GM23338 (cell line): ENCODE measurements around the gene EPHA8. TPM values are rescaled to one million over a fixed set of nuclear protein-coding genes. Genes with fewer than 3 reads are reported as not detected.

Experiments
- ATAC-seq: fragments of 200-7000 bp; cut with Tn5 transposase; 3 replicates; pipeline ENCODE4 v1.9.1; 2020
- DNase-seq: peaks from one replicate; pipeline ENCODE4 v3.0.0-alpha.2; 2015; ENCODE audit warnings: low spot score
- H2AFZ ChIP-seq: fragments of 200-600 bp; sonication (generic); 2 replicates; pipeline ENCODE4 v1.8.0; 2016; ENCODE audit warnings: antibody characterized with exemption, mild to moderate bottlenecking, moderate library complexity
- H3F3A ChIP-seq: fragments of 200-600 bp; sonication (generic); replicated peaks from 2 replicates; pipeline ENCODE4 v1.8.0; 2017; ENCODE audit warnings: antibody characterized with exemption, mixed run types, low read depth
- H3K27ac ChIP-seq: fragments of 200-600 bp; sonication (generic); 2 replicates; pipeline ENCODE4 v1.6.1; 2016; ENCODE audit warnings: low read depth
- H3K27me3 ChIP-seq: fragments of 200-600 bp; sonication (generic); 2 replicates; pipeline ENCODE4 v1.8.0; 2016; ENCODE audit warnings: mild to moderate bottlenecking, mixed run types, moderate library complexity; ENCODE audit not compliant: insufficient read depth
- H3K36me3 ChIP-seq: fragments of 200-600 bp; sonication (generic); 2 replicates; pipeline ENCODE4 v1.8.0; 2016; ENCODE audit warnings: mild to moderate bottlenecking; ENCODE audit not compliant: insufficient read depth
- H3K4me1 ChIP-seq: fragments of 200-600 bp; sonication (generic); 2 replicates; pipeline ENCODE4 v1.8.0; 2016; ENCODE audit warnings: mild to moderate bottlenecking, moderate library complexity; ENCODE audit not compliant: insufficient read depth
- H3K4me2 ChIP-seq: fragments of 200-600 bp; sonication (generic); 2 replicates; pipeline ENCODE4 v1.7.1; 2017; ENCODE audit warnings: mixed run types
- H3K4me3 ChIP-seq: fragments of 200-600 bp; sonication (generic); 2 replicates; pipeline ENCODE4 v1.6.1; 2016; ENCODE audit warnings: mixed run types
- H3K79me2 ChIP-seq: fragments of 200-600 bp; sonication (generic); replicated peaks from 2 replicates; pipeline ENCODE4 v1.8.0; 2017; ENCODE audit warnings: mild to moderate bottlenecking; ENCODE audit not compliant: insufficient read depth
- H3K9me2 ChIP-seq: fragments of 200-600 bp; sonication (generic); 2 replicates; pipeline ENCODE4 v1.8.0; 2017; ENCODE audit not compliant: insufficient read depth
- H4K20me1 ChIP-seq: fragments of 200-600 bp; sonication (generic); replicated peaks from 2 replicates; pipeline ENCODE4 v1.8.0; 2017; ENCODE audit warnings: mild to moderate bottlenecking; ENCODE audit not compliant: insufficient read depth
- H3K27ac Mint-ChIP-seq: 2 replicates; pipeline ENCODE4 v1.8.0; 2020; ENCODE audit warnings: inconsistent platforms, mild to moderate bottlenecking, moderate library complexity, mixed read lengths
- H3K27me3 Mint-ChIP-seq: 3 replicates; pipeline ENCODE4 v1.8.0; 2022; ENCODE audit warnings: low read depth, mild to moderate bottlenecking, moderate library complexity, mixed read lengths, inconsistent platforms; ENCODE audit not compliant: insufficient read depth, poor library complexity
- H3K36me3 Mint-ChIP-seq: 3 replicates; pipeline ENCODE4 v1.8.0; 2021; ENCODE audit warnings: low read depth, mild to moderate bottlenecking, inconsistent platforms, moderate library complexity, mixed read lengths
- H3K4me1 Mint-ChIP-seq: 3 replicates; pipeline ENCODE4 v1.8.0; 2020; ENCODE audit warnings: mild to moderate bottlenecking, inconsistent platforms, mixed read lengths
- H3K4me3 Mint-ChIP-seq: 3 replicates; pipeline ENCODE4 v1.8.0; 2021; ENCODE audit warnings: moderate library complexity, mild to moderate bottlenecking, inconsistent platforms, mixed read lengths
- H3K9me3 Mint-ChIP-seq: 3 replicates; pipeline ENCODE4 v1.8.0; 2020; ENCODE audit warnings: moderate library complexity, mild to moderate bottlenecking, inconsistent platforms, mixed read lengths
- CREB1 ChIP-seq: fragments of 250-450 bp; sonication (Bioruptor Pico); IDR thresholded peaks from 2 replicates; pipeline ENCODE4 v1.5.0; 2020; ENCODE audit warnings: low read depth, mild to moderate bottlenecking, moderate library complexity
- EZH2 ChIP-seq: fragments of 200-600 bp; sonication (generic); IDR thresholded peaks from one replicate; pipeline ENCODE4 v1.8.0; 2017; ENCODE audit warnings: antibody characterized with exemption, mild to moderate bottlenecking, low read depth; ENCODE audit not compliant: unreplicated experiment
- EZH2phosphoT487 ChIP-seq: fragments of 200-600 bp; sonication (generic); IDR thresholded peaks from one replicate; pipeline ENCODE4 v1.8.1; 2018; ENCODE audit warnings: antibody characterized with exemption; ENCODE audit not compliant: unreplicated experiment
- NANOG ChIP-seq: IDR thresholded peaks from 2 replicates; pipeline ENCODE4 v1.6.1; 2016; ENCODE audit warnings: antibody characterized with exemption, borderline replicate concordance
- POLR2AphosphoS5 ChIP-seq: IDR thresholded peaks from 2 replicates; pipeline ENCODE4 v1.6.1; 2016; ENCODE audit warnings: antibody characterized with exemption, low read depth
- STAT1 ChIP-seq: IDR thresholded peaks from one replicate; pipeline ENCODE4 v1.6.1; 2016; ENCODE audit warnings: antibody characterized with exemption; ENCODE audit not compliant: unreplicated experiment
- polyA plus RNA-seq: library from polyadenylated mRNA; unstranded; fragments of >200 nt; fragmentation: Nextera tagmentation; extraction: Ambion mirVana; gene quantifications from 2 replicates; pipeline ENCODE4 v1.2.1, GENCODE V29; 2016
- total RNA-seq: library from RNA; depleted of rRNA; stranded (reverse); fragments of >200 nt; shearing (Covaris generic); gene quantifications from 2 replicates; pipeline ENCODE4 v1.2.3, GENCODE V29; 2014
- TF ChIP-seq, protein P1 (sequence below): fragments of 250-450 bp; sonication (Bioruptor Pico); IDR thresholded peaks from 2 replicates; pipeline ENCODE4 v1.5.0; 2020; ENCODE audit warnings: mild to moderate bottlenecking, moderate library complexity
- TF ChIP-seq, protein P2 (sequence below), 2 experiments: fragments of 200-600 bp in 1 of 2; sonication (generic) in 1 of 2; conservative IDR thresholded peaks; 2 replicates each; pipeline versions ENCODE4 v1.5.1 to v1.6.1; 2016 to 2017; ENCODE audit warnings: antibody characterized with exemption in 2 of 2, low read depth in 2 of 2, mild to moderate bottlenecking in 2 of 2, moderate library complexity in 1 of 2
- TF ChIP-seq, protein P3 (sequence below): IDR thresholded peaks from one replicate; pipeline ENCODE4 v1.6.1; 2018; ENCODE audit warnings: antibody characterized with exemption; ENCODE audit not compliant: unreplicated experiment

Gene EPHA8
- total and polyA plus RNA-seq, 2 experiments from 2014 or later: 2.3 to 5.0 TPM

DNA sequence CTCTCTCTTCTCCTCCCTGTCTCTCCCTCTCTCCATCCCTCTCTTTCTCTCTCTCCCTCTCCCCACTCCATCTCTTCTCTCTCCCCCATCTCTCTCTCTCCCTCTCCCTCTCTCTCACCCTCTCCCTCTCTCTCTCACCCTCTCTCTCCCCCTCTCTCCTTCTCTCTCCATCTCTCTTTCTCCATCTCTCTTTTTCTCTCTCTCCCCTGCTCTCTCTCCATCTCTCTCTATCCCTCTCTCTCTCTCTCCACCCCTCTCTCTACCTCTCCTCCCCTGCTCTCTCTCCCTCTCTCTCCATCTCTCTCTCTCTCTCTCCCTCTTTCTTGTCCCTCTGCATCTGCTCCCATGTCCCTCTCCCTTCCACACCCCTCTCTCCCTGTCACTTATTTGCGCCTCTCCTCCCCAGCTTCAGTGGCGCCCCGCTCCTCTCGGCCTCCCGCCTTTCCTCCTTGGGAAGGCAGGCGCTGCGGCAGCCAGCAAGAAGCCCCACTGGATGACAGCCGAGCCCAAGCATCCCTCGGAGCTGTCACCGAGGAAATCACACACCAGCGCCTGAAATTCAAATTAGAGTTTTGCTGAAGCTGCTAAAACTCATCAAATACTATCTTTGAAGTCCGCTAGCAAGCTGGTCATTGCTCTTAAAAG, 15.3 kb upstream of the EPHA8 start:
- TF ChIP-seq STAT1 (no peak), POLR2AphosphoS5 (no peak), CREB1 (CRISPR knock-in tag) (no peak), EZH2 (no peak), EZH2phosphoT487 (no peak), NANOG (no peak)
- Histone ChIP-seq H3K36me3 (no peaks in the 10 kb centered on the region), H3K4me1 (no peaks in the 10 kb centered on the region; the same call in 1 of the 2 replicates), H3K4me2 (no peak overlapping the region), H3K9me2 (no peaks in the 10 kb centered on the region), H4K20me1 (no peaks in the 10 kb centered on the region), H3K27ac (no peak overlapping the region), H2AFZ (no peak overlapping the region), H3K79me2 (no peaks in the 10 kb centered on the region), H3K27me3 (no peaks in the 10 kb centered on the region), H3F3A (no peaks in the 10 kb centered on the region), H3K4me3 (no peak overlapping the region)
- peaks cover 21% of the 10 kb centered on the region for H3K27me3 Mint-ChIP-seq
- peaks cover 5% of the 10 kb centered on the region; the same call in 2 of the 3 replicates for H3K4me1 Mint-ChIP-seq
- ATAC-seq (no peak; the same call in 2 of the 3 replicates), DNase-seq (no peak)
- no peak overlapping the region for H3K4me3 Mint-ChIP-seq
- H3K27ac Mint-ChIP-seq: no peak overlapping the region
- H3K9me3 Mint-ChIP-seq: no peaks in the 10 kb centered on the region; the same call in 2 of the 3 replicates
- no peaks in the 10 kb centered on the region for H3K36me3 Mint-ChIP-seq

DNA sequence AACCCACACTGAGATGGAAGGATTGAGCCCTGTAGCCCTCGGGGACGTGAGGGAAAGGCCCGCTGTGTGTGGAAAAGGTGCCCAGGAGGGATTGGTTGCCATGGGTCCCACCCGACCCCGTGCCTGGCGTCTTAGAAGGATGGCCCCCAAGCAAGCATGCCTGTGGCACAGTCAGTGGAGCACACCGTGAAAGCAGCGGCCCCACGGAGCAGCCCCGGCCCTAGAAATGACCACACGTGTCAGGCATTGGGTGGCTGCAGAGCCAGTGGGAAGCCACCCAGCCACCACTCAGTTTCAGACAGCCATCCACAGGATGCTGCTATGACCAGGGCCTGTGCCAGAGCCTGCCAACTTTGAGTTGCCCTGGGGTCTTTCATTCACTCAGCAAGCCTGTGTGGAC, 13.3 kb upstream of the EPHA8 start:
- Histone ChIP-seq H3K27ac (no peak overlapping the region), H3F3A (no peaks in the 10 kb centered on the region), H3K9me2 (no peaks in the 10 kb centered on the region), H3K4me1 (peaks cover 12% of the 10 kb centered on the region), H3K4me2 (no peak overlapping the region), H3K79me2 (no peaks in the 10 kb centered on the region), H3K4me3 (no peak overlapping the region), H3K36me3 (no peaks in the 10 kb centered on the region), H2AFZ (no peak overlapping the region), H3K27me3 (no peaks in the 10 kb centered on the region), H4K20me1 (no peaks in the 10 kb centered on the region)
- peaks cover 27% of the 10 kb centered on the region for H3K27me3 Mint-ChIP-seq
- peaks cover 18% of the 10 kb centered on the region for H3K4me1 Mint-ChIP-seq
- no peak overlapping the region for H3K27ac Mint-ChIP-seq
- H3K9me3 Mint-ChIP-seq: no peaks in the 10 kb centered on the region; the same call in 2 of the 3 replicates
- no peak overlapping the region for H3K4me3 Mint-ChIP-seq
- ATAC-seq (no peak), DNase-seq (no peak)
- TF ChIP-seq STAT1 (no peak), CREB1 (CRISPR knock-in tag) (no peak), POLR2AphosphoS5 (no peak)
- TF ChIP-seq, protein P1, sequence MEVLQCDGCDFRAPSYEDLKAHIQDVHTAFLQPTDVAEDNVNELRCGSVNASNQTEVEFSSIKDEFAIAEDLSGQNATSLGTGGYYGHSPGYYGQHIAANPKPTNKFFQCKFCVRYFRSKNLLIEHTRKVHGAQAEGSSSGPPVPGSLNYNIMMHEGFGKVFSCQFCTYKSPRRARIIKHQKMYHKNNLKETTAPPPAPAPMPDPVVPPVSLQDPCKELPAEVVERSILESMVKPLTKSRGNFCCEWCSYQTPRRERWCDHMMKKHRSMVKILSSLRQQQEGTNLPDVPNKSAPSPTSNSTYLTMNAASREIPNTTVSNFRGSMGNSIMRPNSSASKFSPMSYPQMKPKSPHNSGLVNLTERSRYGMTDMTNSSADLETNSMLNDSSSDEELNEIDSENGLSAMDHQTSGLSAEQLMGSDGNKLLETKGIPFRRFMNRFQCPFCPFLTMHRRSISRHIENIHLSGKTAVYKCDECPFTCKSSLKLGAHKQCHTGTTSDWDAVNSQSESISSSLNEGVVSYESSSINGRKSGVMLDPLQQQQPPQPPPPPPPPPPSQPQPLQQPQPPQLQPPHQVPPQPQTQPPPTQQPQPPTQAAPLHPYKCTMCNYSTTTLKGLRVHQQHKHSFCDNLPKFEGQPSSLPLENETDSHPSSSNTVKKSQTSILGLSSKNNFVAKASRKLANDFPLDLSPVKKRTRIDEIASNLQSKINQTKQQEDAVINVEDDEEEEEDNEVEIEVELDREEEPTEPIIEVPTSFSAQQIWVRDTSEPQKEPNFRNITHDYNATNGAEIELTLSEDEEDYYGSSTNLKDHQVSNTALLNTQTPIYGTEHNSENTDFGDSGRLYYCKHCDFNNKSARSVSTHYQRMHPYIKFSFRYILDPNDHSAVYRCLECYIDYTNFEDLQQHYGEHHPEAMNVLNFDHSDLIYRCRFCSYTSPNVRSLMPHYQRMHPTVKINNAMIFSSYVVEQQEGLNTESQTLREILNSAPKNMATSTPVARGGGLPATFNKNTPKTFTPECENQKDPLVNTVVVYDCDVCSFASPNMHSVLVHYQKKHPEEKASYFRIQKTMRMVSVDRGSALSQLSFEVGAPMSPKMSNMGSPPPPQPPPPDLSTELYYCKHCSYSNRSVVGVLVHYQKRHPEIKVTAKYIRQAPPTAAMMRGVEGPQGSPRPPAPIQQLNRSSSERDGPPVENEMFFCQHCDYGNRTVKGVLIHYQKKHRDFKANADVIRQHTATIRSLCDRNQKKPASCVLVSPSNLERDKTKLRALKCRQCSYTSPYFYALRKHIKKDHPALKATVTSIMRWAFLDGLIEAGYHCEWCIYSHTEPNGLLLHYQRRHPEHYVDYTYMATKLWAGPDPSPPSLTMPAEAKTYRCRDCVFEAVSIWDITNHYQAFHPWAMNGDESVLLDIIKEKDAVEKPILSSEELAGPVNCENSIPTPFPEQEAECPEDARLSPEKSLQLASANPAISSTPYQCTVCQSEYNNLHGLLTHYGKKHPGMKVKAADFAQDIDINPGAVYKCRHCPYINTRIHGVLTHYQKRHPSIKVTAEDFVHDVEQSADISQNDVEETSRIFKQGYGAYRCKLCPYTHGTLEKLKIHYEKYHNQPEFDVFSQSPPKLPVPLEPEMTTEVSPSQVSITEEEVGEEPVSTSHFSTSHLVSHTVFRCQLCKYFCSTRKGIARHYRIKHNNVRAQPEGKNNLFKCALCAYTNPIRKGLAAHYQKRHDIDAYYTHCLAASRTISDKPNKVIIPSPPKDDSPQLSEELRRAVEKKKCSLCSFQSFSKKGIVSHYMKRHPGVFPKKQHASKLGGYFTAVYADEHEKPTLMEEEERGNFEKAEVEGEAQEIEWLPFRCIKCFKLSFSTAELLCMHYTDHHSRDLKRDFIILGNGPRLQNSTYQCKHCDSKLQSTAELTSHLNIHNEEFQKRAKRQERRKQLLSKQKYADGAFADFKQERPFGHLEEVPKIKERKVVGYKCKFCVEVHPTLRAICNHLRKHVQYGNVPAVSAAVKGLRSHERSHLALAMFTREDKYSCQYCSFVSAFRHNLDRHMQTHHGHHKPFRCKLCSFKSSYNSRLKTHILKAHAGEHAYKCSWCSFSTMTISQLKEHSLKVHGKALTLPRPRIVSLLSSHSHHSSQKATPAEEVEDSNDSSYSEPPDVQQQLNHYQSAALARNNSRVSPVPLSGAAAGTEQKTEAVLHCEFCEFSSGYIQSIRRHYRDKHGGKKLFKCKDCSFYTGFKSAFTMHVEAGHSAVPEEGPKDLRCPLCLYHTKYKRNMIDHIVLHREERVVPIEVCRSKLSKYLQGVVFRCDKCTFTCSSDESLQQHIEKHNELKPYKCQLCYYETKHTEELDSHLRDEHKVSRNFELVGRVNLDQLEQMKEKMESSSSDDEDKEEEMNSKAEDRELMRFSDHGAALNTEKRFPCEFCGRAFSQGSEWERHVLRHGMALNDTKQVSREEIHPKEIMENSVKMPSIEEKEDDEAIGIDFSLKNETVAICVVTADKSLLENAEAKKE (CRISPR knock-in tag): no peak
- TF ChIP-seq, protein P2, sequence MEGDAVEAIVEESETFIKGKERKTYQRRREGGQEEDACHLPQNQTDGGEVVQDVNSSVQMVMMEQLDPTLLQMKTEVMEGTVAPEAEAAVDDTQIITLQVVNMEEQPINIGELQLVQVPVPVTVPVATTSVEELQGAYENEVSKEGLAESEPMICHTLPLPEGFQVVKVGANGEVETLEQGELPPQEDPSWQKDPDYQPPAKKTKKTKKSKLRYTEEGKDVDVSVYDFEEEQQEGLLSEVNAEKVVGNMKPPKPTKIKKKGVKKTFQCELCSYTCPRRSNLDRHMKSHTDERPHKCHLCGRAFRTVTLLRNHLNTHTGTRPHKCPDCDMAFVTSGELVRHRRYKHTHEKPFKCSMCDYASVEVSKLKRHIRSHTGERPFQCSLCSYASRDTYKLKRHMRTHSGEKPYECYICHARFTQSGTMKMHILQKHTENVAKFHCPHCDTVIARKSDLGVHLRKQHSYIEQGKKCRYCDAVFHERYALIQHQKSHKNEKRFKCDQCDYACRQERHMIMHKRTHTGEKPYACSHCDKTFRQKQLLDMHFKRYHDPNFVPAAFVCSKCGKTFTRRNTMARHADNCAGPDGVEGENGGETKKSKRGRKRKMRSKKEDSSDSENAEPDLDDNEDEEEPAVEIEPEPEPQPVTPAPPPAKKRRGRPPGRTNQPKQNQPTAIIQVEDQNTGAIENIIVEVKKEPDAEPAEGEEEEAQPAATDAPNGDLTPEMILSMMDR (conservative IDR thresholded peaks at IDR 0.05; ENCODE audit: low read depth in 2 of 2): no peak
- TF ChIP-seq, protein P3, sequence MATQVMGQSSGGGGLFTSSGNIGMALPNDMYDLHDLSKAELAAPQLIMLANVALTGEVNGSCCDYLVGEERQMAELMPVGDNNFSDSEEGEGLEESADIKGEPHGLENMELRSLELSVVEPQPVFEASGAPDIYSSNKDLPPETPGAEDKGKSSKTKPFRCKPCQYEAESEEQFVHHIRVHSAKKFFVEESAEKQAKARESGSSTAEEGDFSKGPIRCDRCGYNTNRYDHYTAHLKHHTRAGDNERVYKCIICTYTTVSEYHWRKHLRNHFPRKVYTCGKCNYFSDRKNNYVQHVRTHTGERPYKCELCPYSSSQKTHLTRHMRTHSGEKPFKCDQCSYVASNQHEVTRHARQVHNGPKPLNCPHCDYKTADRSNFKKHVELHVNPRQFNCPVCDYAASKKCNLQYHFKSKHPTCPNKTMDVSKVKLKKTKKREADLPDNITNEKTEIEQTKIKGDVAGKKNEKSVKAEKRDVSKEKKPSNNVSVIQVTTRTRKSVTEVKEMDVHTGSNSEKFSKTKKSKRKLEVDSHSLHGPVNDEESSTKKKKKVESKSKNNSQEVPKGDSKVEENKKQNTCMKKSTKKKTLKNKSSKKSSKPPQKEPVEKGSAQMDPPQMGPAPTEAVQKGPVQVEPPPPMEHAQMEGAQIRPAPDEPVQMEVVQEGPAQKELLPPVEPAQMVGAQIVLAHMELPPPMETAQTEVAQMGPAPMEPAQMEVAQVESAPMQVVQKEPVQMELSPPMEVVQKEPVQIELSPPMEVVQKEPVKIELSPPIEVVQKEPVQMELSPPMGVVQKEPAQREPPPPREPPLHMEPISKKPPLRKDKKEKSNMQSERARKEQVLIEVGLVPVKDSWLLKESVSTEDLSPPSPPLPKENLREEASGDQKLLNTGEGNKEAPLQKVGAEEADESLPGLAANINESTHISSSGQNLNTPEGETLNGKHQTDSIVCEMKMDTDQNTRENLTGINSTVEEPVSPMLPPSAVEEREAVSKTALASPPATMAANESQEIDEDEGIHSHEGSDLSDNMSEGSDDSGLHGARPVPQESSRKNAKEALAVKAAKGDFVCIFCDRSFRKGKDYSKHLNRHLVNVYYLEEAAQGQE: no peak
- H3K36me3 Mint-ChIP-seq: no peaks in the 10 kb centered on the region
